Colonic mucosa (tissue), 4 donors: ENCODE data around the gene CACNA2D4. TPM values are rescaled to one million over a fixed set of nuclear protein-coding genes. Genes with fewer than 3 reads are reported as not detected.

Experiments used
- DNase-seq: peaks from one replicate; pipeline ENCODE4 v3.0.0-alpha.2; 2020
- H3K27ac ChIP-seq: fragments of 200-600 bp; one replicate; pipeline ENCODE4 v1.8.0; 2021
- H3K27me3 ChIP-seq: fragments of 200-600 bp; one replicate; pipeline ENCODE4 v1.8.0; 2021
- H3K36me3 ChIP-seq: fragments of 200-600 bp; one replicate; pipeline ENCODE4 v1.8.0; 2021
- H3K4me1 ChIP-seq: fragments of 200-600 bp; one replicate; pipeline ENCODE4 v1.8.0; 2021; ENCODE audit warnings: mild to moderate bottlenecking
- H3K4me3 ChIP-seq: fragments of 200-600 bp; one replicate; pipeline ENCODE4 v1.8.0; 2021
- H3K9ac ChIP-seq, 2 donors: one replicate each; pipeline ENCODE4 v1.7.0; 2013; ENCODE audit warnings: control low read depth in 2 of 2, low read depth in 2 of 2, low read length in 2 of 2
- H3K9me3 ChIP-seq: fragments of 200-600 bp; one replicate; pipeline ENCODE4 v1.8.0; 2021
- CTCF ChIP-seq: fragments of 200-600 bp; IDR thresholded peaks from one replicate; pipeline ENCODE4 v1.8.0; 2022; ENCODE audit warnings: antibody characterized with exemption, mild to moderate bottlenecking
- intact Hi-C: fragments of 100-400 bp; cut with DNase I; formaldehyde crosslinking; loops from one replicate; pipeline ENCODE4 v1.14.1; 2022
- total RNA-seq, 2 donors: library from RNA; stranded (reverse); fragmentation: NEBNext Ultra II Directional in 1 of 2; extraction: Animal tissue kit (Norgen Biotek cat#: 25700) in 1 of 2; gene quantifications; one replicate each; pipeline ENCODE4 v1.2.1, GENCODE V29; 2021
- donor health status: healthy.
- donor health status: DM: no; HTN: no; CAD: no.
- donor health status: DM: no; HTN: no; CAD: no.

The CACNA2D4 gene
- total RNA-seq, 2 donors from 2014 or later = 3.3 to 3.7 TPM

- no peaks in the 10 kb centered on the region for H3K36me3 ChIP-seq
- H3K27ac ChIP-seq = no peak overlapping the region
- H3K4me3 ChIP-seq = no peak overlapping the region
- intact Hi-C loops = no loop called here
- H3K27me3 ChIP-seq = no peaks in the 10 kb centered on the region
- H3K9ac ChIP-seq = no peak overlapping the region
- no peak for DNase-seq
- H3K9me3 ChIP-seq = no peaks in the 10 kb centered on the region
- H3K4me1 ChIP-seq = no peaks in the 10 kb centered on the region
- no peak for TF ChIP-seq CTCF
Observed at GRCh38 chr12:1848745-1849144, 69.7 kb downstream of the CACNA2D4 start.

- no peak for DNase-seq
- no peaks in the 10 kb centered on the region for H3K9me3 ChIP-seq
- no peaks in the 10 kb centered on the region for H3K27me3 ChIP-seq
- intact Hi-C loops = no loop called here
- H3K9ac ChIP-seq = no peak overlapping the region
- H3K4me1 ChIP-seq = no peaks in the 10 kb centered on the region
- TF ChIP-seq CTCF = no peak
- no peak overlapping the region for H3K4me3 ChIP-seq
- H3K27ac ChIP-seq = no peak overlapping the region
- no peaks in the 10 kb centered on the region for H3K36me3 ChIP-seq
Observed at GRCh38 chr12:1848146-1848545, 70.3 kb downstream of the CACNA2D4 start.

- Histone ChIP-seq H3K36me3 (no peaks in the 10 kb centered on the region), H3K4me3 (no peak overlapping the region), H3K4me1 (no peaks in the 10 kb centered on the region), H3K9ac (no peak overlapping the region), H3K27me3 (no peaks in the 10 kb centered on the region), H3K27ac (no peak overlapping the region), H3K9me3 (no peaks in the 10 kb centered on the region)
- intact Hi-C loops = no loop called here
- DNase-seq = no peak
- TF ChIP-seq CTCF = no peak
Observed at GRCh38 chr12:1847411-1847810, 71.0 kb downstream of the CACNA2D4 start.

GRCh38 chr12:1846421-1847405 is 71.7 kb downstream of the CACNA2D4 start:
- no peak overlapping the region for H3K27ac ChIP-seq
- no peak overlapping the region for H3K4me3 ChIP-seq
- no peak for TF ChIP-seq CTCF
- intact Hi-C loops = no loop called here
- no peaks in the 10 kb centered on the region for H3K4me1 ChIP-seq
- H3K27me3 ChIP-seq = no peaks in the 10 kb centered on the region
- H3K9ac ChIP-seq = no peak overlapping the region
- no peaks in the 10 kb centered on the region for H3K36me3 ChIP-seq
- DNase-seq = no peak
- H3K9me3 ChIP-seq = no peaks in the 10 kb centered on the region

GRCh38 chr12:1845886-1846285 is 72.6 kb downstream of the CACNA2D4 start:
- Histone ChIP-seq H3K9me3 (no peaks in the 10 kb centered on the region), H3K36me3 (no peaks in the 10 kb centered on the region), H3K4me1 (no peaks in the 10 kb centered on the region), H3K4me3 (no peak overlapping the region), H3K27ac (no peak overlapping the region), H3K9ac (no peak overlapping the region), H3K27me3 (no peaks in the 10 kb centered on the region)
- no peak for TF ChIP-seq CTCF
- intact Hi-C loops = no loop called here
- no peak for DNase-seq
